Measurements from ENCODE around the gene UNC5A. TPM values are rescaled to one million over a fixed set of nuclear protein-coding genes. Genes with fewer than 3 reads are reported as not detected.
A peak's percentile ranks its signal among the peaks of the same experiment; 100 is the strongest.

Gene UNC5A
- 6.1 TPM for total RNA-seq

DNA sequence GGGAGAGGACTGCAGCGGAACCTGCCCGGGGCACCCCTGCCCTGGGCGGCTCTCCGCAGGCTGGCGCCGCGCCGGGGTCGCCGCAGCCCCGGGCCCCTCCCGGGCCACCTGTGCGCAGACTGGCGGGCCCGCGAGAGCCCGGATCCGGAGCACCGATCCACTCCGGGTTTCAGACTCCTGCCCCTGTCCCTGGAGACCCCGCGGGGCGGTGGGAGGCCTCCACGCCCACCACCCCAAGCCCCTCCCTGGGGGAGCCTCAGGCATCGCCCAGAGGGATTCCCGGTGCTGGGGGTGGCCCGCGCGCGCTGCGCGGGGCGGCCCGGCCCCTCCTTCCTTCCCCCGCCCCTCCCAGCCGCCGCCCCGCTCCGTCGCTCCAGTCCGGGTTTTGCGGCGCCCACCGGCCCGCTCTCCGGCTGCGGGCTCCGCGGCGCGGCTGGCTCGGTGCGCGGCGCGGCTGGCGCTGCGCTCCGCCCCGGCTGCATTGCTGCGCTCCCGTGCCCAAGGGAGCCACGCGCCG, at the start of gene UNC5A:
UNC5A (plus strand) TSS at position 479 of the 517 bp plus-strand sequence. CDS start 192 bp downstream, outside the sequence.
- no peak for FAIRE-seq
- DNase-seq (ENCODE audit: low spot score in 2 of 2): peak in 1 of 2 donors; percentile 63

DNA sequence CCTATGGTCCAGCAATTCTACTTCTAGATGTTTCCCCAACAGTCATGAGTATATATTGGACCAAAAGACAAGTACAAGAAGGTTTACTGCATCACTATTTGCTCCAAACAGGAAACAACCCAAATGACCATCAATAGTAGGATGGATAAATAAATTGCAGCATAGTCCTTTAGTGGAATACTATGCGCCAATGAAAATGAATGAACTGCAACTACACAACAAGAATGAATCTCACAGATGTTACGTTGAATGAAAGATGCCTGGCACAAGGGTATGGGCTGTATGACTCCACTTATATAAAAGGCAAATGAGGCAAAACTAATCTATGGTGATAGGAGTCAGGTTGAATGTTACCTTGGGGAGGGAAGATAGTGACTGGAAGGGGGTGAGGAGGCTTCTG, 48.6 kb upstream of the UNC5A start:
- DNase-seq (ENCODE audit: low spot score in 2 of 2) (no peak), FAIRE-seq (no peak)

DNA sequence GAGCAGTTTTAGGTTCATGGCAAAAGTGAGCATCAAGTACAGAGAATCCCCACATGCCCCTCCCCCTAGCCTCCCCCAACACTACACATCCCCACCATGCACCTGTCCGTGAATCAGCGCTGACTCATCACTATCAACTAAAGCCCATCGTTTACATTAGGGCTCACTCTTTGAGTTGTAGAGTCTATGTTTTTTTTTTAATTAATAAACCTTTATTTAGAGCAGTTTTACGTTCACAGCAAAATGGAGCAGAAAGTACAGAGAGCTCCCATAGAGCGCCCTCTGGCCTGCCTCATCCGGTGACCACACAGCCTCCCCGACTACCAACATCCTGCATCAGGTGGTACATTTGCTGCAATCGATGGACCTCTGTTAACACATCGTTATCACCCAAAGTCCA, 47.9 kb upstream of the UNC5A start:
- no peak for DNase-seq (ENCODE audit: low spot score in 2 of 2)

DNA sequence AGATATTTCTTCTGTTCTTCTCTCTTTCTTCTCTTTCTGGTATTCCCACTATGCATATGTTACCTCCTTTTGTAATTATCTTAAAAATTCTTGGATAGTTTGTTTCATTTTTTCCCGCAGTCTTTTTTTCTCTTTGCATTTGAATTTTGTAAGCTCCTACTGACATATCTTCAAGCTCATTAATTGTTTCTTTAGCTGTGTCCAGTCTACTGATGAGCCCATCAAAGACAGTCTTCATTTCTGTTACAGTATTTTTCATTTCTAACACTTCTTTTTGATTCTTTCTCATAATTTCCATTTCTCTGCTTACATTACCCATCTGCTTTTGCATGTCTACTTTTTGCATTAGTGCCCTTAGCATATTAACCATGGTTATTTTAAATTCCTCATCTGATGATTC, 44.7 kb upstream of the UNC5A start:
- DNase-seq (ENCODE audit: low spot score in 2 of 2): no peak
- no peak for FAIRE-seq

More for the DNA sequence above, 47.9 kb upstream of the UNC5A start:
- FAIRE-seq: no peak

DNA sequence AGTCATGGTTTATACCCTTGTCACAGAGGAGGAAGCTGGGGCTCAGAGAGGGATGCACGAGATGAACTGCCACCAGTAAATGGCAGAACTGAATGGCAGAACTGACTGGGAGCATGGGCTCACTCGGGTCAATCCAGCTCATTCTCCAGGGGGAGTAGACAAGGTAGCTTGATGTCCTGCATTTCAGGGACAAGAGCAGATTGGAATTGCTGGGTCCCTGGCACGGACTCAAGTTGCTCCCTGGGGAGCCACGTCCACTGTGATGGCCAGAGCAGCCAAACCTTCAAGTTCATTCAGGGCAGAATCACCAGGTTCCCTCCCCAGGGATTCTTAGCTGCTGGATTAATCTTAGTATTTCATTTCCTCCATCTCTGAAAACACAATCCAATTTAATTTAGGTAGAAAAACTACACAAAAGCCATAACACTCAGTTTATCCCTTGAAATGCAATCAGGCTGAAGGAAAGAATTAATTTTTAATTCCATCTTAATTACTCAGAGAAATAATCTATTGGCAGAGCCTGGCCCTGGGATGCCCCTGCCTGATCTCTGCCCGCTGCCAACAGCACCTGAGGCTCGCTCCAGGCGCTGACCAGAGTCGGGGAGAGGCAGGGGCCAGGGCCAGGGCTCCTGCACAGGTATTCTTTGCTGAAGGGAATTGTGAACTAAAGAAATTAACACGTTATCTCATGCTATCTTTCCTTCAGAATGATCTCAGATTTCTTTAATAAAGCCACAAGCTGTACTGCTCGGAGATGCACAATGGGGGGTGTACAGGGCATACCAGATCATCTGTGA, 42.0 kb upstream of the UNC5A start:
- DNase-seq (ENCODE audit: low spot score in 2 of 2) (no peak), FAIRE-seq (no peak)

DNA sequence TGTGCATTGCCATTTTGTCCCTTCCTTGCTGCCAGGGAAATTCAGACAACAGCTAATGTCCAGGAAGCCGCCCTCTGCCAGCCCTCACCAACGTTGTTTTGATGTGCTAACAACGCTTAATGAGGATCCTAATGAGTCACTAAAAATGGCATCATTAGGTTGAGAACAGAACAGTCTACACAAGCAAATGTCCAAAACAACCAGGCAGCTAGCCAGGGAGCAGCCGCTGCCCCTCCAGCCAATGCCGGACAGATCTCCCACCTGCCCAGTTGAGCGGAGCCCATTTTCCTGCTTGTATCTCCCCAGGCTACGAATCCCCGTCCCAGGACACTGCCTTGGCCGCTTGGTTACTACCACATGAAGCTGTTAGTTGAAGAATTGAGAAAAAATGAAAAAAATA, 40.4 kb upstream of the UNC5A start:
- DNase-seq (ENCODE audit: low spot score in 2 of 2): no peak
- FAIRE-seq: no peak

DNA sequence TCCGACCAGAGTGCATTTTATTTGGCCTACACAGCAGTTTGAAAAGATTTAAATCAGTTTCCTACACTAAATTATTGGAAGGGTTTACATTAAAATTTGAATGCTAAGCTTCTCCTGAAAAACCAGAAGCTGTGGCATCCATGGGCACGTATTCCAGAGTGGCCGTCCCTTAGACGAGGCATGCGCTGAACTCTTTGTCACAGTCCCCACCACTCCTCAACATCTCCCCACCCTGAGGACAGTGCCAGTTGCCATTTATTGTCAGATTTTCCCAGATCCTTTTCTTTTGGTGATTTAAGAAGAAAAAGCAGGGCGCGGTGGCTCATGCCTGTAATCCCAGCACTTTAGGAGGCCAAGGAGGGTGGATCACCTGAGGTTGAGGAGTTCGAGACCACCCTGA, 39.9 kb upstream of the UNC5A start:
- FAIRE-seq (no peak), DNase-seq (ENCODE audit: low spot score in 2 of 2) (no peak)

DNA sequence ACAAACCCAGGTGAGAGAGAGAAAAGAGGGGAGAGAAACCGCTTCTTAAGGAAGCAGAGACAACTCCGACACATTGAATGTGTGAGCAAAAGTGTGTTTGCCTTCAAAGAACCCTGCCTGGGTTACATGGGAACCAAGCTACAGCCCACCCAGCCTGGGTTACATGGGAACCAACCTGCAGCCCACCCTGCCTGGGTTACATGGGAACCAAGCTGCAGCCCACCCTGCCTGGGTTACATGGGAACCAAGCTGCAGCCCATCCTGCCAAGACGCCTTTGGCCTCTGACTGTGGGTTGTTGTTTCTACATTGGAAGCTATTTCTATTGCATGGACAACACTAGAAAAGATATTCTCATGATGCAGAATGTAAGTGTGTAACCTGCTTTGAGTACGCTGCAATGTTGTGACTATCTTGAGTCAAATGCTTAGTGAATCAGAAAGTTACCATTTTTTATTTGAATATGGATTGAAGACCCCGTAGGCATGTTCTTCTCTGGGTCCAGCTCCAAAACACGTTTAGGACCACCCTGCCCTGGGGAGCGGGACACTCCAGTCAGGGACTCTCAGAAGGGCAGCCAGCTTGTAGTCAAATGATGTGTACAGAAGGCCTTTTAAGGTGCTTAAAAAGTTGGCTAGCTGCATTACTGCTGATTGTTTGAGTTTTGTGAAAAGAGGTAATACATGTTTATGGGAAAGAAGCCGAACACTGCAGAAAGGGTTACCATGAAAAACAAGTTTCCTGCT, 39.1 kb upstream of the UNC5A start:
- FAIRE-seq: no peak
- DNase-seq (ENCODE audit: low spot score in 2 of 2): no peak

DNA sequence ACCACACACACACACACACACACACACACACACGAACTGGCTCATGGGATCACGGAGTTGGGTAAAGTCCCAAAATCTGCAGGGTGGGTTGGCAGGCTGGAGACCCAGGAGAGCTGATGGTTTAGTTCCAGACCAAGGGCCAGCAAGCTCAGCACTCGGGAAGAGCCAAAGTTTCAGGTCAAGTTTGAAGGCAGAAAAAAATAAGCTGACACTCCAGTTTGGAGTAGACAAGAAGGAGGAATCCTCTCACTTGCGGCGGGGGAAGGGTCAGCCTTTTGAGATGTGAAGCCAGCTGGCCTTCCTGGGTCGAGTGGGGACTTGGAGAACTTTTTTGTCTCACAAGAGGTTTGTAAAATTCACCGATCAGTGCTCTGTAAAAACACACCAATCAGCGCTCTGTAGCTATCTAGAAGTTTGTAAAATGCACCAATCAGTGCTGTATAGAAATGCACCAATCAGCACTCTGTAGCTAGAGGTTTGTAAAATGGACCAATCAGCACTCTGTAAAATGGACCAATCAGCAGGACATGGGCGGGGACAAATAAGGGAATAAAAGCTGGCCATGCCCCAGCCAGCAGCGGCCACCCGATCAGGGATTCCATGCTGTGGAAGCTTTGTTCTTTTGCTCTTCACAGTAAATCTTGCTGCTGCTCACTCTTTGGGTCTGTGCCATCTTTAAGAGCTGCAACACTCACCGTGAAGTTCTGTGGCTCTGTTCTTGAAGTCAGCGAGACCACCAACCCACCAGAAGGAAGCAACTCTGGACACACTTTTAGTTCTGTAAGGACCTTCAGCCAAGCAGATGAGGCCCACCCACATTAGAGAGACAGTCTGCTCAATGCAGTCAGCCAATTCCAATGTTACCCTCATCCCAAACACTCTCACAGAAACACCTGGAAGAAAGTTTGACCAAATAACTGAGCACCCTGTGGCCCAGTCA, 37.8 kb upstream of the UNC5A start:
- DNase-seq (ENCODE audit: low spot score in 2 of 2): no peak
- FAIRE-seq: no peak

DNA sequence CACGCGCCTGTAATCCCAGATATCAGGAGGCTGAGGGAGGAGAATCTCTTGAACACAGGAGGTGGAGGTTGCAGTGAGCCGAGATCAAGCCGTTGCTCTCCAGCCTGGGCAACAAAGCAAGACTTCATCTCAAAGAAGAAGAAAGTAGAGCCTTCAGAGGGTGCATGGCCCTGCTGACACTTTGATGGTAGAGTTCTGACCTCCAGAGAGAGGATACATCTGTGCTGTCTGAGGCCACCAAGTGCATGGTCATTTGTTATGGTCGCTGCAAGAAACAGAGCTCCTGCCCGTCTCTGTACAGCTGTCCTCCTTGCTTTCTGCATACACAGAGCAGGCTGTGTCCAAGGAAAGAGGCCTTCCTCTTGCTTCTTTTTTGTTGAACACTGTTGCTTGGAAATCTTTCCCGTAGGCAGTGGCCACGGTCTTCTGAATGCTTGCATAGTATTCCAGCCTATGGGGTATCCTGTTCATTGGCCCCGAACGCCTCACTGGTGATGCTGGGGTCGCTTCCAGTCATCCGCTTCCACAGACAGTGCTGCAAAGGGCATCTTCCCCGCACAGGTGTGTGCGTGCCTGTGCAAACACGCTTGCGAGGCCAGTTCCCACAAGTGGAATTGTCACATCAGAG, 36.8 kb upstream of the UNC5A start:
- FAIRE-seq: no peak
- no peak for DNase-seq (ENCODE audit: low spot score in 2 of 2)

DNA sequence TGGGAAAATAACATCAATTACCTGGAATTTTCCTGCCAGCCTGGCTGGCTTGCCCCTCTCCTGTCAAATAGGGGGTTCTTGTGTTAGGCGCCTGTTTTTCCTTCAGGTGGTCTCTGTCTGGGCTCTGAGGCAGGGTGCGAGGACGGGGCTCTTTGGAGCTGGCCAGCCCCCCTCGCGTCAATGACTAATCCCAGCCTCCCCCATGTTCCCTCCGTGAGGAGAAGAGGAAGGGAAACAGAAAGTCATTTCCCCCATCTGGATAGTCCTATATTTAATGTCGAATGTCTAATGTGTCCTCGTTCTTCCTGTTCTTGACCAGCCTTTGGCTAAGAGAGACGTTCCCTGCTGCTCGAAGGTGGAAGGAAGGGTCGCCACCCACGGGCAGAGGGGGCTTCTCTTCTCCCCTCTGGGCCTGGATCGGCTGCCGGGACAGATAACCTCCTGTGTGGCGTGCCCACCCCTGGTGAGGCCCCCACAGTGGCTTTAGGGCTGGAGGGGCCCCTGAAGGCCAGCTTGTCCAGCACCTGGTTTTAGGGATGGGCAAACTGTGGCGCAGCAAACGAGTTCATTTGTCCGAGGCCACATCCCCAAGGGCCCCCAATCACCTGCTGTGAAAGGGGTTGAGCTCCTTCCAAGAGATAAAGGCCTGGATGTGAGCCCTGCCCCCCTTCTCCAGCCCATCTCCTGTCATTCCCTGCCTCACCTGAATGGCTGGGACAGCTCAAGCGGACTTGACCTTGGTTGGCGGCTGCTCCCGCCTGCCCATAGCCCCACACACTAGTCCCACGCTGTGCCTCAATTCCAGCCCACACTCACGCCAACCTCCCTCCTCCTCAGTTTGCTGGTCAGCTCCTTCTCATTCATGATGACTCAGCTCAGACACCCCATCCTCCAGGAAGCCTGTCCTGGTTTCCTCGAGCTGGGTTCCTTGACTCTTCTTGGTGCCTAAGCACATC, 35.9 kb upstream of the UNC5A start:
- FAIRE-seq (no peak), DNase-seq (ENCODE audit: low spot score in 2 of 2) (no peak)

DNA sequence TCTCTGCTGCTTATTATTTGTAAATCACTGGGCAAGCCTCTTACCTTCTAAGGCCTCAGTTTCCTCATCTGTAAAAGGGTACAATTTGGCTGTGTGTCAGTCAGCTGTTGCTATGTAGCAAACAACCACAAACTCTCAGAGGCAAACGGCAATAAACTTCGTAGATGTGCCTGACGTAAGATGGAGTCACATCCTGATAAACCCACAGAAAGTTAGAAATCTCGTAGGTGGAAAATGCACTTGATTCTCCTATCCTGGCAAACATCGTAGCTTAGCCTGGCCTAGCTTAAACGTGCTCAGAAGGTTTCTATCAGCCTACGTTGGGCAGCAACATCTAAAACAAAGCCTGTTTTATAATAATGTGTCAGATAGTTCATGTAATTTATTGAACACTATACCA, 35.0 kb upstream of the UNC5A start:
- FAIRE-seq (no peak), DNase-seq (ENCODE audit: low spot score in 2 of 2) (no peak)

DNA sequence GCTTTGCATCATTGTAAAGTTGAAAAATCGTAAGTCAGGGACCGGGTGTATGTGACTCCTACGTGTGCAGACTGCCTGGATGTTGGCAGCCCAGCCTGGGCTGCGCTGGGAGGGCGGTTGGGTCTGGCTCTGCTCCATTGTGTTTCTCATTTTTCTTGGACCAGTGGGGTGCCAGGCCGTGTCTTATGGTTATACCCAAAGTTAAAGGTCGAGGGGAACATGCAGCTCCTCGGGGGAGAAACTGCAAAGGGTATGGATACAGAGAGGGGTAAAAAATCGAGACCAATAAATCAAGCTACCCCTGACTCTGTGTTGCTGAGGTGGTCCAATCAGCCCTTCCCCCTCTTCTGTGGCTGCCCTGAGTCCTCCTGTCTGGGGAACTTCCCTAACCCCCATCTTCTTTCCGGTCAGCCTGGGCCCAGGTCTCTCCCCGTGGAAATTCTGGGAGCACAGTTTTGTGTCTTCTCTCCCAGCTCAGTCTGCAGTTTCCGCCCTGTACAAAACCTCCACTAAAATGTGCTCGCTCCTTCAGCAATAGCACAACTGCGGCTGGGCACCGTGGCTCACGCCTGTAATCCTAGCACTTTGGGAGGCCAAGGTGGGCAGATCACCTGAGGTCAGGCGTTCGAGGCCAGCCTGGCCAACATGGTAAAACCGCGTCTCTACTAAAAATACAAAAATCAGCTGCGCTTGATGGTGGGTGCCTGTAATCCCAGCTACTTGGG, 34.1 kb upstream of the UNC5A start:
- FAIRE-seq: no peak
- DNase-seq (ENCODE audit: low spot score in 2 of 2): no peak

DNA sequence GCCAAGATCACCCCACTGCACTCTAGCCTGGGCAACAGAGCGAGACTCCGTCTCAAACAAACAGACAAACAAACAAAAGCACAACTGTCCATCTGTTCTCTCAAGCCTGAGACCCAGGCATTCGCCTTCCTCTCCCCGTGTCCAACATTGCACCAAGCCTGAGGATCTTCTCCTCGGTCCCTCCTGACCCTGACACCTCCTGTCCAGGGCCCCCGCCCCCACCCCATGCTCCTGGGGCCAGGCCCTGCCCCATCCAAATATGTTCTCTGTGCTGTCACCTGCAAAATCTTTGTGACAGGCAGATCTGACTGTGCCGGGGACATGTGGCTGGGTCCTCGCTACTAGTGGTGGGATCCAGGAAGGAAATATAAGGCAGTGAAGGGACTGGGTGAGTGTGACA, 33.4 kb upstream of the UNC5A start:
- DNase-seq (ENCODE audit: low spot score in 2 of 2): no peak
- FAIRE-seq: no peak

DNA sequence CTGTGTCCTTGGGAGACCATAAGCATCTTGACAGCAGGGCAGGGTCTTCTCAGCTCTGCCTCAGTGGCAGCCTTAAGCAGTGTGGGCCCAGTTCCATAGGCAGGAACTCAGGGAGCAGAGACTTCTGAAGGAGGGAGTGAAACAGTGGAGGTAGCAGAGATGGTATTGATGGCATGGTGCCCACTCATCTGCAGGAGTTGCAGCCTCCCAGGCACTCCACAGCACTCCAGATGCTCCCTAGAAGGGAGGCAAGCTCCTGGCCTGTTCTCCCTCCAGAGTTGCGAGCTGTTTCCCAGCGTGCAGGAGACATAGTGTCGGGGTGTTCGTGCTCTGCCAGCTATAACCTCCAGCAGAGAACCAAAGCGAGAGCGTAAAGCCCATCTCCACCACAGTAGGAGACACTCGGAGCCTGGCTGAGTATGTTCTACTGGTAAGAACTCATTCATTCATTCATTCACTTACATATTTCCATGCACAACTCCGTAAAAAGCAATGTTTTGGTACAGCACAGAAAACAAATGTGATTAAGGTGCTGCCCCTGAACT, 31.4 kb upstream of the UNC5A start:
- DNase-seq (ENCODE audit: low spot score in 2 of 2): no peak
- FAIRE-seq: no peak

DNA sequence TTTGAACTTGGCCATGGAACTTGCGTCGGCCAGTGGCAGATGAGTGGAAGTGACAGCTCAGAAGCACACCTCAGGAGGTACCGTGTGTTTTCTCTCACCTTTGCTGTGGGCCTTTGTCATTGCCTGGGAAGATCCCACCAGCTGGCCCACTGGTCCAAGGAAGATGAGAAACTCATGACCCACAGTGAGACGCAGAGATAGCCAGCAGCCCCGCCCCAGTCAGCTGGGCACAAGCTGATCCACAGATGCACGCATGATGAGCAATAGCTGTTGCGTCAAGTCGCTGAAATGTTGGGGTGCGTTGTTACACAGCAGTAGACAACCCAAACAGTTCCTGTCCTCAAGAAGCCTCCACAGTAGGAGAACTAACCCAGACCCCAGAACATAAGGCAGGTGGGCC, 30.8 kb upstream of the UNC5A start:
- no peak for DNase-seq (ENCODE audit: low spot score in 2 of 2)
- no peak for FAIRE-seq

DNA sequence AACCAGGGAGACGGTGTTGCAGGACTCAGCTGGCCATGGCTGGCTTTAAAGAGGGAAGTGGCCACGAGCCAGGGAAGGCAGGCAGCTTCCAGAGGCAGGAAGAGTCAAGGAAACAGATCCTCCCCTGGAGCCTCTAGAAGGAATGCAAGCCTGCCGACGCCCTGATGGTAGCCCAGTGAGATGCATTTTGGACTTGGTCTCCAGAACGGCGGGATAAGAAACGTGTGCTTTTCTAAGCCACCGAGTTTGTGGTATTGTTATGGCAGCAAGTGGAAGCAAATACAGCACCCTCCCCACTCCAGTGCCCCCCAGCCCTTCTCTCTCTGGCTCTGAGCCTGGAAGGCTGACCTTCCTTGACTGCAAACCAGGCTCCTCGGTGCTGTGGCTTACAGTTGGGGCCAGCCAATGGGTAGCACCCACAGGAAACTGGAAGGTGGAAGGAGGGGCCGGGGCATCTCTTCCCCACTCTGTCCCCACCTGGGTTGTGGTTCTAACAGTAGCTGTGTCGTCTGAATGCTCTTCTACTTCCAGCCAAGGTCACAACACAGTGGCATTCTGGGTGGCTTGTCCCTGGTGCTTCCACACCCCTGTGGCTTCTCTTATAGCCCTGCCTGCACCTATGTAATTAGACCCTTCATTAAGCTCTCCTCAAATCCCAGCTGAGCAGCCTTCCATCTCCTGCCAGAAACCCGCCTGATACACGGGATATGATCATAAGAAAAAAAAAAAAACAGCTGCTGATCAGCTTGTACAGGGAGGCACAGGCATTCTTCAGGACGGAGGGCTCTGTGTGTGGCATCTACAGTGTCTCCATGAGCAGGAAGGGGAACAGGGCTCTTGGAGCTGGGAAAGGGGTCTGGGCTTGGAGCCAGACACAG, 29.9 kb upstream of the UNC5A start:
- DNase-seq (ENCODE audit: low spot score in 2 of 2): no peak
- no peak for FAIRE-seq

Measured in frontal cortex (tissue), 4 donors.